Measurements from ENCODE around the gene RIC8A. TPM values are rescaled to one million over a fixed set of nuclear protein-coding genes. Genes with fewer than 3 reads are reported as not detected.

RIC8A gene
- total RNA-seq, 2 donors from 2014 or later = 68.0 to 101 TPM

DNA sequence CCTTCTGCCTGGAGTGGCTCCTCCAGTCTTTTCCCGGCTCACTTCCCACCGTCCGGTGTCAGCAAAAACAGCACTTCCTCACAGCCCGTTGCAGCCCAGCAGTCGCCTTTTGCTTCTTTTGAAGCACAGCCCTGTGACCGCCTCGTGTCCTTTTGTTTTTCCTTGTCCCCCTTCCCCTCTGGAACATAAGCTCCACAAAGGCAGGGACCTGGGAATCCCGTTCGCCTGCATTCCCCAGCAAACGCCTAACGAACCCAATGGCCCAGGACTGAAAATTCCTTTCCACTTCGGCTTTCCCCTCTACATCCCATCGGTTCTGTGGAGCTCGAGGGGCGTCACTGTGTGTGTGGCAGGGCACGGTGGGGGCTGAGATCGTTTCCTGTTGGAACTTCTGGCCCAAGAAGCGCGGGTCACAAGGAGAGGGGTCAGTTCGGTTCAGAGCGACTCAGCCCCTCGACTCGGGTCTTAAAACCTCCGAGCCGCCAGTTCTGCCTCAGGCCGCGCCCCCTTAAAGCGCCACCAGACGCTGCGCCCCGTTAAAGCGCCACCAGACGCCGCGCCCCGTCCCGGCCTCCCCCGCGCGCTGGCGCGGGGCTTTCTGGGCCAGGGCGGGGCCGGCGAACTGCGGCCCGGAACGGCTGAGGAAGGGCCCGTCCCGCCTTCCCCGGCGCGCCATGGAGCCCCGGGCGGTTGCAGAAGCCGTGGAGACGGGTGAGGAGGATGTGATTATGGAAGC is 841 bp downstream of the RIC8A start:
- peaks cover 64% of the 10 kb centered on the region for H3K36me3 ChIP-seq
- H3K27ac ChIP-seq = peak overlapping the region; percentile 95 to 99
- TF ChIP-seq, protein P1, sequence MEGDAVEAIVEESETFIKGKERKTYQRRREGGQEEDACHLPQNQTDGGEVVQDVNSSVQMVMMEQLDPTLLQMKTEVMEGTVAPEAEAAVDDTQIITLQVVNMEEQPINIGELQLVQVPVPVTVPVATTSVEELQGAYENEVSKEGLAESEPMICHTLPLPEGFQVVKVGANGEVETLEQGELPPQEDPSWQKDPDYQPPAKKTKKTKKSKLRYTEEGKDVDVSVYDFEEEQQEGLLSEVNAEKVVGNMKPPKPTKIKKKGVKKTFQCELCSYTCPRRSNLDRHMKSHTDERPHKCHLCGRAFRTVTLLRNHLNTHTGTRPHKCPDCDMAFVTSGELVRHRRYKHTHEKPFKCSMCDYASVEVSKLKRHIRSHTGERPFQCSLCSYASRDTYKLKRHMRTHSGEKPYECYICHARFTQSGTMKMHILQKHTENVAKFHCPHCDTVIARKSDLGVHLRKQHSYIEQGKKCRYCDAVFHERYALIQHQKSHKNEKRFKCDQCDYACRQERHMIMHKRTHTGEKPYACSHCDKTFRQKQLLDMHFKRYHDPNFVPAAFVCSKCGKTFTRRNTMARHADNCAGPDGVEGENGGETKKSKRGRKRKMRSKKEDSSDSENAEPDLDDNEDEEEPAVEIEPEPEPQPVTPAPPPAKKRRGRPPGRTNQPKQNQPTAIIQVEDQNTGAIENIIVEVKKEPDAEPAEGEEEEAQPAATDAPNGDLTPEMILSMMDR (IDR thresholded peaks at IDR 0.05) = peak in 1 of 2 donors; percentile 29
- peak; percentile 78 for DNase-seq (ENCODE audit: low spot score)
- peaks cover 0 to 56% of the 10 kb centered on the region in 2 donors for H3K4me1 ChIP-seq
- H3K27me3 ChIP-seq = no peaks in the 10 kb centered on the region
- peak overlapping the region; percentile 95 to 98 for H3K4me3 ChIP-seq
- H3K9me3 ChIP-seq = no peaks in the 10 kb centered on the region

DNA sequence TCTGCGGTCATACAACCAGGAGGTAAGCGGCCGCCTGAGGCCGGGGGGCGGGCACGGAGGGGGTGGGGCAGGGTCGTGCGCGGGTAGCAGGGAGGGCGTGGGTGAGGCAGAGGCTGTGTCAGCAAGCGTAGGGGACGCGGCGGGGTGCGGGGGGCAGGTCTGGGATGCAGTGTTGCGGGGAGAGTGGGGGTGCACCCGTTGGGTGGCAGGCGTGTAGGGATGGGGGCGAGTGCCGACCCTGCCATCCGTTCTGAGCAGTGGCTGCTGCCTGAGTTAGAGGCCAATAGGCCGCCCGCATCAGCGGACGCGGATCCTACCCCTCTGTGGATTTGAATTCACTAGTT is 1.4 kb downstream of the RIC8A start:
- H3K4me1 ChIP-seq = peaks cover 0 to 51% of the 10 kb centered on the region in 2 donors
- peak overlapping the region; percentile 95 to 98 for H3K4me3 ChIP-seq
- H3K27ac ChIP-seq = peak overlapping the region; percentile 95 to 99
- H3K36me3 ChIP-seq = peaks cover 62% of the 10 kb centered on the region
- TF ChIP-seq, protein P1 (IDR thresholded peaks at IDR 0.05) = no peak
- no peaks in the 10 kb centered on the region for H3K9me3 ChIP-seq
- no peak for DNase-seq (ENCODE audit: low spot score)
- no peaks in the 10 kb centered on the region for H3K27me3 ChIP-seq

DNA sequence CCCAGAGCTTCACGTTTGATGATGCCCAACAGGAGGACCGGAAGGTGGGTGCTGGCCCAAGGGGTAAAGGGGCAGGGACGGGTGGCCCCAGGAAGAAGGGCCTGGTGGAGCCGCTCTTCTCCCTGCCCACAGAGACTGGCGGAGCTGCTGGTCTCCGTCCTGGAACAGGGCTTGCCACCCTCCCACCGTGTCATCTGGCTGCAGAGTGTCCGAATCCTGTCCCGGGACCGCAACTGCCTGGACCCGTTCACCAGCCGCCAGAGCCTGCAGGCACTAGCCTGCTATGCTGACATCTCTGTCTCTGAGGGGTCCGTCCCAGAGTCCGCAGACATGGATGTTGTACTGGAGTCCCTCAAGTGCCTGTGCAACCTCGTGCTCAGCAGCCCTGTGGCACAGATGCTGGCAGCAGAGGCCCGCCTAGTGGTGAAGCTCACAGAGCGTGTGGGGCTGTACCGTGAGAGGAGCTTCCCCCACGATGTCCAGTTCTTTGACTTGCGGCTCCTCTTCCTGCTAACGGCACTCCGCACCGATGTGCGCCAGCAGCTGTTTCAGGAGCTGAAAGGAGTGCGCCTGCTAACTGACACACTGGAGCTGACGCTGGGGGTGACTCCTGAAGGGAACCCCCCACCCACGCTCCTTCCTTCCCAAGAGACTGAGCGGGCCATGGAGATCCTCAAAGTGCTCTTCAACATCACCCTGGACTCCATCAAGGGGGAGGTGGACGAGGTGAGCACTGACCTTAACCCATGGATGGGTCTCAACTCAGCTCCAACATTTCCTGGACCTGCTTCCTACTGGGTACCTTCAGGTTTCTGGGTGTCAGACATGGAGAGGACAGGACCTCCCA is 2.0 kb downstream of the RIC8A start:
- H3K27ac ChIP-seq = peak overlapping the region; percentile 95 to 99
- peaks cover 0 to 45% of the 10 kb centered on the region in 2 donors for H3K4me1 ChIP-seq
- no peak for DNase-seq (ENCODE audit: low spot score)
- no peaks in the 10 kb centered on the region for H3K9me3 ChIP-seq
- peaks cover 62% of the 10 kb centered on the region for H3K36me3 ChIP-seq
- peak overlapping the region; percentile 95 to 98 for H3K4me3 ChIP-seq
- TF ChIP-seq, protein P1 (IDR thresholded peaks at IDR 0.05) = no peak
- no peaks in the 10 kb centered on the region for H3K27me3 ChIP-seq

DNA sequence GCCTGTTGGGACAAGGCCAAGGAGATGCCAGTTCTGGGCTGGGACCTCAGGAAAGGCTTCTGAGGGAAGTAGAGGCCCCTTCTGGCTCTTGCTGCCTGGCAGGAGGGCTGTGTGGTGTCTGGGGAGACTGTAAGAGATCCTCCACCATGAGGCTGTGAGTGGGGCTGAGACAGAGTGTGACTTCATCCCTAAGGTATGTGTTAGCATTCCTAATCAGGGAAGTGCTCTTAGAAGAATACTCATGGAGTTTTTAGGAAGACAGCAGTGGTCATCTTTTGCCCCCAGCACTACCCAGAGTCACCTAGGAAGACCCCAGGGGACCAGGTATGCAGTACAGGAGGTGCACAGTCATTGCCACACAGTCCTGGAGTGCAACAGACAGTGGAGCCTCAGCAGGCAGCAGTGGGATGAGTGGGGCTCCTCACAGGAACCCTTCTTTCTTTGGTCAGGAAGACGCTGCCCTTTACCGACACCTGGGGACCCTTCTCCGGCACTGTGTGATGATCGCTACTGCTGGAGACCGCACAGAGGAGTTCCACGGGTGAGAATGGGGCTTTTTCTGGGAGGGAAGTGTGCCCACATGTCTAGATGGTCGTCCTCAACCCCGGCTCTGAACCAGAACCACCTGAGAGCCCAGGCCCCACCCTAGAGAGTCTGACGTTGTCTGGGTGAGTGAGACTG is 2.8 kb downstream of the RIC8A start:
- no peaks in the 10 kb centered on the region for H3K27me3 ChIP-seq
- H3K9me3 ChIP-seq = no peaks in the 10 kb centered on the region
- no peak for DNase-seq (ENCODE audit: low spot score)
- peak overlapping the region; percentile 12 to 95 for H3K27ac ChIP-seq
- peaks cover 0 to 37% of the 10 kb centered on the region in 2 donors for H3K4me1 ChIP-seq
- peak overlapping the region in 1 of 2 donors; percentile 98 for H3K4me3 ChIP-seq
- H3K36me3 ChIP-seq = peaks cover 58% of the 10 kb centered on the region
- TF ChIP-seq, protein P1 (IDR thresholded peaks at IDR 0.05) = no peak

DNA sequence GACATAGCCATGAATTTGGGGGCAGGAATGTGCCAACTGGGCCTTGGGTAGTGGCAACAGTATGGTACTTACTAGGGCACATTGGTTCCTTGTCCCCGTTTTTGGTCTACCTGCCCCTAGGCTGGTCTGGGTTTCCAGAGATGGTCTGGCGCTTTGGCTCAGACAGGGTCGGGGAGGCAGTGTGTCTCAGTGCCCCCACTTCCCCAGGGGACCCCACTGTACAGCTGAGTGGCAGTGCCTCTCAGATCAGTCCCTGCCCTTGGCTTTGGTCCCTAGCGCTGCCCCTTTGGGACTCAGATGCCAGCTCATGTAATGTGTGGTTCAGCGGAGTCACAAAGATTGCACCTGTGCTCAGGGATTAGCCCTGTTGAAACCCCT is 3.3 kb downstream of the RIC8A start:
- Histone ChIP-seq H3K4me1 (peaks cover 0 to 32% of the 10 kb centered on the region in 2 donors), H3K27me3 (no peaks in the 10 kb centered on the region), H3K36me3 (peaks cover 56% of the 10 kb centered on the region), H3K4me3 (no peak overlapping the region), H3K9me3 (no peaks in the 10 kb centered on the region), H3K27ac (no peak overlapping the region)
- TF ChIP-seq, protein P1 (IDR thresholded peaks at IDR 0.05) = no peak
- DNase-seq (ENCODE audit: low spot score) = no peak

Data from right atrium auricular region (tissue), 2 donors.